ENCODE results near the gene STK35. TPM values are rescaled to one million over a fixed set of nuclear protein-coding genes. Genes with fewer than 3 reads are reported as not detected.

Gene STK35
- total RNA-seq, 4 donors from 2014 or later = 13.3 to 26.1 (median 20.5) TPM

- no peaks in the 10 kb centered on the region for H3K27me3 ChIP-seq
- no peak for DNase-seq (ENCODE audit: low spot score in 2 of 2)
- peaks cover 0 to 94% (median 15%) of the 10 kb centered on the region in 4 donors for H3K4me1 ChIP-seq
- H3K27ac ChIP-seq = no peak overlapping the region
- H3K4me3 ChIP-seq = no peak overlapping the region
- 97% methylated on average over 3 of the region's 3 CpGs for WGBS, 2 donors
- TF ChIP-seq POLR2A (IDR thresholded peaks at IDR 0.05) (no peak), EP300 (IDR thresholded peaks at IDR 0.05) (no peak), CTCF (IDR thresholded peaks at IDR 0.05) (no peak)
- H3K36me3 ChIP-seq = peaks cover 0 to 3% (median 0%) of the 10 kb centered on the region in 3 donors
- no peaks in the 10 kb centered on the region for H3K9me3 ChIP-seq
These were observed 29.7 kb downstream of the STK35 start for GRCh38 chr20:2131366-2131765.

DNA sequence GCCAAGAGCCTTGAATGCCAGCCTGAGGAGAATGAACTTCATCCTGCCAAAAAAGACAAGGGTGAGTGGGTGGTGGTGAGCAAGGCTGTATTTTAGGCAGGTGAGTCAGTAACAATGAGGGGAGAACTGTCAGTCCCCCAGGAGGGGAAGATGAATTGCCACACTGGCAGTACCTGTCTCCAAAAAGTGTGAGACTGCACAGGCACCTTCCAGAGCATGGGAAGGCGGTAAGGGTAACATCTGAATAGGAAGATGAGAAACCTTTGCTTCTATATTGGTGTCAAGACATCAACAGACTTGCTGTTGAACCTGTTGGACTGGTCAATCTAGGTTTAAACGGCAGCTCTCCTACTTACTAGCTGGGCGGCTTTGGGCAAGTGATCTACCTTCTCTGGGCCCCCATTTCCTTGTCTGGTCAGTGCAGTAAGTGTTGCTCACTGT lies 30.9 kb downstream of the STK35 start:
- H3K4me1 ChIP-seq = peaks cover 0 to 85% (median 15%) of the 10 kb centered on the region in 4 donors
- peaks cover 0 to 6% (median 0%) of the 10 kb centered on the region in 3 donors for H3K36me3 ChIP-seq
- H3K27ac ChIP-seq = no peak overlapping the region
- H3K9me3 ChIP-seq = no peaks in the 10 kb centered on the region
- H3K27me3 ChIP-seq = no peaks in the 10 kb centered on the region
- TF ChIP-seq POLR2A (IDR thresholded peaks at IDR 0.05) (no peak), EP300 (IDR thresholded peaks at IDR 0.05) (no peak), CTCF (IDR thresholded peaks at IDR 0.05) (no peak)
- H3K4me3 ChIP-seq = no peak overlapping the region
- WGBS, 2 donors = 85 to 89% methylated on average over 3 of the region's 3 CpGs
- no peak for DNase-seq (ENCODE audit: low spot score in 2 of 2)

DNA sequence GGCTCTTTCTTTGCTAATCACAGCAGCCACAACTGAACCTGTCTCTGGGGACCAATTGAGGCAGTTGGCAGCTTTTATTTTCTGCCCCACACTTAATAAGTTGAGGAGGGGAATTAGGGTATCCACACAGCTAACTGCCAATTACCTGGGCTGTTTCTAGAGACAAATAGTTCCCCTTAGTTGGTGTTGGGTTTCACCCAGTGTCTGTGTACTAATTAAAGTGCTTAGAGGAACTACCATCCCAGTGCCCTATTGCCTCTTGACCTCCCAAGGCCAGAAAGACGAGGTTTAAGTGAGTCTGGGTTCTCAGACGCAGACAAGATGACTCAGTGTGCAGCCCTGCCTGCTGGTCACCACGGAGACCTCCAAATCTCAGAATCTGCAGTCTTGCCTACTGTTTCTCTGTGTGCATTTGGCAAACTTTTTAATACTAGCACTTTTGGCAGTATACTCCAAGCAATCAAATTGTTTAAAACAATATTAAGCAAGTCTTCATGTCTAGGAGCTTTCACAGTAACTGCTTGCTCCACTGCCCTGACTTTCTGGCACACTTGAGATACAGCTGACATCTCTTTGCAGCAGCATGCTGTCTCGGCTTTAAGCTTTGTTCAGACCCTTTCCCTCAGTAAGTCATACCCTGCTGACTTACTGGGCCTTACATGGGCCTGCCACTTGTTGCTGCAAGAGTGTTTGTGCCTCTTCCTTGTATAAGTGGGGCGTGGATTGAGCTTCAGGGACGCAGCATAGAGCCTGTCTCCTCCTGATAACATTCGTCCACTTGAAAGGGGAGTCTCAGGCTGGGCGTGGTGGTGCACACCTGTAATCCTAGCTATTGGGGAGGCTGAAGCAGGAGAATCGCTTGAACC lies 31.9 kb downstream of the STK35 start:
- TF ChIP-seq CTCF (IDR thresholded peaks at IDR 0.05) (no peak), POLR2A (IDR thresholded peaks at IDR 0.05) (no peak), EP300 (IDR thresholded peaks at IDR 0.05) (no peak)
- WGBS, 2 donors = 58 to 61% methylated on average over 9 of the region's 9 CpGs
- Histone ChIP-seq H3K36me3 (peaks cover 0 to 4% (median 0%) of the 10 kb centered on the region in 3 donors), H3K9me3 (no peaks in the 10 kb centered on the region), H3K4me3 (no peak overlapping the region), H3K27ac (peak overlapping the region in 1 of 4 donors; percentile 16), H3K27me3 (no peaks in the 10 kb centered on the region), H3K4me1 (peaks cover 0 to 75% (median 15%) of the 10 kb centered on the region in 4 donors)
- peak in 1 of 2 donors; percentile 14 for DNase-seq (ENCODE audit: low spot score in 2 of 2)

GRCh38 chr20:2135013-2135412 lies 33.4 kb downstream of the STK35 start:
- H3K4me1 ChIP-seq = peaks cover 0 to 66% (median 17%) of the 10 kb centered on the region in 4 donors

More at GRCh38 chr20:2135013-2135412, 33.4 kb downstream of the STK35 start:
- WGBS, 2 donors = 57 to 63% methylated on average over 4 of the region's 4 CpGs
- no peaks in the 10 kb centered on the region for H3K9me3 ChIP-seq
- no peaks in the 10 kb centered on the region for H3K27me3 ChIP-seq
- no peak for DNase-seq (ENCODE audit: low spot score in 2 of 2)
- H3K36me3 ChIP-seq = peaks cover 0 to 4% (median 0%) of the 10 kb centered on the region in 3 donors
- no peak overlapping the region for H3K4me3 ChIP-seq
- no peak overlapping the region for H3K27ac ChIP-seq
- TF ChIP-seq EP300 (IDR thresholded peaks at IDR 0.05) (no peak), CTCF (IDR thresholded peaks at IDR 0.05) (no peak), POLR2A (IDR thresholded peaks at IDR 0.05) (no peak)

Measured in tibial nerve (tissue), 4 donors.